ENCODE data around the gene IFI27L1. TPM values are rescaled to one million over a fixed set of nuclear protein-coding genes. Genes with fewer than 3 reads are reported as not detected.

Gene IFI27L1
- total RNA-seq, 1 donor from 2014 or later = not detected

GRCh38 chr14:94077111-94077821, 3.8 kb upstream of the IFI27L1 start:
- peak overlapping the region; percentile 72 to 98 for H3K4me3 ChIP-seq
- H3K36me3 ChIP-seq = peaks cover 0 to 31% of the 10 kb centered on the region in 2 donors
- intact Hi-C loops (cut with DNase I) = no loop called here
- H3K4me1 ChIP-seq = peaks cover 6 to 30% of the 10 kb centered on the region in 2 donors
- no peak overlapping the region for H3K27ac ChIP-seq
- peaks cover 7 to 33% of the 10 kb centered on the region in 2 donors for H3K9me3 ChIP-seq
- no peak for TF ChIP-seq CTCF (IDR thresholded peaks at IDR 0.05)
- no peaks in the 10 kb centered on the region for H3K27me3 ChIP-seq
- DNase-seq (ENCODE audit: low spot score in 2 of 2) = no peak

- no peaks in the 10 kb centered on the region for H3K27me3 ChIP-seq
- no peak for DNase-seq (ENCODE audit: low spot score in 2 of 2)
- H3K4me3 ChIP-seq = peak overlapping the region; percentile 72 to 98
- no peak for TF ChIP-seq CTCF (IDR thresholded peaks at IDR 0.05)
- H3K27ac ChIP-seq = no peak overlapping the region
- peaks cover 0 to 31% of the 10 kb centered on the region in 2 donors for H3K36me3 ChIP-seq
- H3K4me1 ChIP-seq = peaks cover 6 to 30% of the 10 kb centered on the region in 2 donors
- peaks cover 7 to 31% of the 10 kb centered on the region in 2 donors for H3K9me3 ChIP-seq
- intact Hi-C loops (cut with DNase I) = no loop called here
These were observed 3.3 kb upstream of the IFI27L1 start for GRCh38 chr14:94077823-94078222.

GRCh38 chr14:94079891-94080620, 1.1 kb upstream of the IFI27L1 start:
- H3K4me3 ChIP-seq = peak overlapping the region; percentile 72 to 98
- no peak for DNase-seq (ENCODE audit: low spot score in 2 of 2)
- peaks cover 6 to 30% of the 10 kb centered on the region in 2 donors for H3K4me1 ChIP-seq
- H3K27me3 ChIP-seq = no peaks in the 10 kb centered on the region
- H3K9me3 ChIP-seq = peaks cover 5 to 10% of the 10 kb centered on the region in 2 donors
- H3K27ac ChIP-seq = peak overlapping the region; percentile 90 to 98
- intact Hi-C loops (cut with DNase I) = loop anchor here (1.0 to 5.0 kb wide), 4 partner anchors 54 to 748 kb away; partner anchors contain the start of genes BTBD7, OTUB2 and PPP4R4
- TF ChIP-seq CTCF (IDR thresholded peaks at IDR 0.05) = no peak
- peaks cover 0 to 31% of the 10 kb centered on the region in 2 donors for H3K36me3 ChIP-seq

GRCh38 chr14:94081386-94081820, 293 bp downstream of the IFI27L1 start:
- intact Hi-C loops (cut with DNase I) = loop anchor here (1.0 to 5.0 kb wide), 4 partner anchors 48 to 749 kb away; partner anchors contain the start of genes BTBD7, IFI27L2 and PPP4R4
- no peaks in the 10 kb centered on the region for H3K9me3 ChIP-seq
- H3K4me1 ChIP-seq = peaks cover 4 to 25% of the 10 kb centered on the region in 2 donors
- peaks cover 0 to 20% of the 10 kb centered on the region in 2 donors for H3K36me3 ChIP-seq
- no peak for DNase-seq (ENCODE audit: low spot score in 2 of 2)
- H3K27me3 ChIP-seq = no peaks in the 10 kb centered on the region
- TF ChIP-seq CTCF (IDR thresholded peaks at IDR 0.05) = no peak
- H3K4me3 ChIP-seq = peak overlapping the region; percentile 72 to 98
- peak overlapping the region; percentile 90 to 98 for H3K27ac ChIP-seq

GRCh38 chr14:94087891-94088290, 6.8 kb downstream of the IFI27L1 start:
- no peak overlapping the region for H3K4me3 ChIP-seq
- no peaks in the 10 kb centered on the region for H3K9me3 ChIP-seq
- no peaks in the 10 kb centered on the region for H3K36me3 ChIP-seq
- intact Hi-C loops (cut with DNase I) = no loop called here
- H3K27ac ChIP-seq = no peak overlapping the region
- no peaks in the 10 kb centered on the region for H3K4me1 ChIP-seq
- no peaks in the 10 kb centered on the region for H3K27me3 ChIP-seq
- TF ChIP-seq CTCF (IDR thresholded peaks at IDR 0.05) = no peak
- DNase-seq (ENCODE audit: low spot score in 2 of 2) = no peak

Data from ascending aorta (tissue), 2 donors.